Measurements from ENCODE around the gene OIT3.

GRCh38 chr10:72943498-72944234 is 50.1 kb downstream of the OIT3 start:
- no peak for TF ChIP-seq CTCF (IDR thresholded peaks at IDR 0.05; ENCODE audit: insufficient read depth, low read depth, low read length)
- TF ChIP-seq EZH2 (IDR thresholded peaks at IDR 0.05; ENCODE audit: insufficient read depth, low read length) = no peak
